CD14-positive monocyte (primary cell): ENCODE data around the gene CMTM8. TPM values are rescaled to one million over a fixed set of nuclear protein-coding genes. Genes with fewer than 3 reads are reported as not detected.

ENCODE experiments used
- DNase-seq, 3 donors: peaks; one replicate each; pipeline ENCODE4 v3.0.0-alpha.2; 2011 to 2022
- H2AFZ ChIP-seq: 2 replicates; pipeline ENCODE4 v1.6.0; 2012; ENCODE audit warnings: mild to moderate bottlenecking, low read depth, low read length, inconsistent platforms; ENCODE audit not compliant: insufficient read depth, poor library complexity, severe bottlenecking
- H3K27ac ChIP-seq, 2 donors: 1 replicate in 1 of 2; 2 replicates in 1 of 2; pipeline ENCODE4 v1.5.1; 2012 to 2013; ENCODE audit warnings: low read length in 2 of 2, control low read depth in 1 of 2, inconsistent platforms in 1 of 2, low read depth in 1 of 2, mild to moderate bottlenecking in 1 of 2
- H3K27me3 ChIP-seq, 2 donors: one replicate each; pipeline versions ENCODE4 v1.6.0 to v1.6.1; 2011 to 2013; ENCODE audit warnings: low read length in 2 of 2; ENCODE audit not compliant: control insufficient read depth in 2 of 2, insufficient read depth in 2 of 2
- H3K36me3 ChIP-seq, 2 donors: replicated peaks in 1 of 2; 1 replicate in 1 of 2; 2 replicates in 1 of 2; pipeline versions ENCODE4 v1.5.1 to v1.6.1; 2012 to 2013; ENCODE audit warnings: low read length in 2 of 2, control low read depth in 1 of 2, inconsistent platforms in 1 of 2, mild to moderate bottlenecking in 1 of 2; ENCODE audit not compliant: insufficient read depth in 2 of 2, control insufficient read depth in 1 of 2
- H3K4me1 ChIP-seq, 2 donors: 1 replicate in 1 of 2; 2 replicates in 1 of 2; pipeline versions ENCODE4 v1.5.1 to v1.6.1; 2012 to 2013; ENCODE audit warnings: low read length in 2 of 2, control low read depth in 1 of 2, inconsistent platforms in 1 of 2, mild to moderate bottlenecking in 1 of 2, moderate library complexity in 1 of 2; ENCODE audit not compliant: insufficient read depth in 2 of 2, control insufficient read depth in 1 of 2
- H3K4me2 ChIP-seq: replicated peaks from 2 replicates; pipeline ENCODE3; 2012; ENCODE audit warnings: low read length, moderate library complexity, mild to moderate bottlenecking; ENCODE audit not compliant: poor library complexity, severe bottlenecking; ENCODE audit errors: extremely low read depth
- H3K4me3 ChIP-seq, 3 experiments: fragments of 200-600 bp in 1 of 3; sonication (generic) in 1 of 3; replicated peaks in 1 of 3; 1 replicate in 2 of 3; 2 replicates in 1 of 3; pipeline ENCODE4 v1.5.1; 2011 to 2013; ENCODE audit warnings: low read length in 3 of 3, mild to moderate bottlenecking in 3 of 3, control low read depth in 2 of 3, low read depth in 2 of 3, inconsistent platforms in 1 of 3, moderate library complexity in 1 of 3
- H3K79me2 ChIP-seq: 2 replicates; pipeline ENCODE4 v1.6.0; 2012; ENCODE audit warnings: mild to moderate bottlenecking, control low read depth, inconsistent platforms, low read length, moderate library complexity; ENCODE audit not compliant: insufficient read depth
- H3K9ac ChIP-seq: 2 replicates; pipeline ENCODE4 v1.6.0; 2017; ENCODE audit warnings: low read length, mild to moderate bottlenecking; ENCODE audit not compliant: insufficient read depth, poor library complexity, severe bottlenecking
- H3K9me3 ChIP-seq, 2 donors: replicated peaks in 1 of 2; 1 replicate in 1 of 2; 2 replicates in 1 of 2; pipeline versions ENCODE4 v1.5.1 to v1.6.1; 2012 to 2013; ENCODE audit warnings: low read length in 2 of 2, control low read depth in 1 of 2; ENCODE audit not compliant: control insufficient read depth in 1 of 2, insufficient read depth in 1 of 2
- H4K20me1 ChIP-seq: 2 replicates; pipeline ENCODE4 v1.6.0; 2012; ENCODE audit warnings: mild to moderate bottlenecking, low read length, control low read depth, moderate library complexity; ENCODE audit not compliant: insufficient read depth
- H3K27ac Mint-ChIP-seq, 7 donors: one replicate each; pipeline ENCODE4 v1.8.0; 2020; ENCODE audit warnings: mild to moderate bottlenecking in 7 of 7, mixed read lengths in 7 of 7, moderate library complexity in 6 of 7, inconsistent platforms in 2 of 7
- H3K27me3 Mint-ChIP-seq, 3 donors: one replicate each; pipeline ENCODE4 v1.8.0; 2021 to 2022; ENCODE audit warnings: low read depth in 3 of 3, mild to moderate bottlenecking in 3 of 3, mixed read lengths in 3 of 3, moderate library complexity in 3 of 3, inconsistent platforms in 1 of 3
- H3K36me3 Mint-ChIP-seq, 2 donors: one replicate each; pipeline ENCODE4 v1.8.0; 2020; ENCODE audit warnings: mixed read lengths in 2 of 2, inconsistent platforms in 1 of 2, mild to moderate bottlenecking in 1 of 2
- H3K4me1 Mint-ChIP-seq: one replicate; pipeline ENCODE4 v1.8.0; 2020; ENCODE audit warnings: mild to moderate bottlenecking, mixed read lengths
- H3K4me3 Mint-ChIP-seq, 2 donors: one replicate each; pipeline ENCODE4 v1.8.0; 2020; ENCODE audit warnings: mild to moderate bottlenecking in 2 of 2, mixed read lengths in 2 of 2, moderate library complexity in 1 of 2
- H3K9me3 Mint-ChIP-seq, 7 donors: one replicate each; pipeline ENCODE4 v1.8.0; 2020 to 2022; ENCODE audit warnings: mixed read lengths in 7 of 7, mild to moderate bottlenecking in 6 of 7, moderate library complexity in 6 of 7, inconsistent platforms in 2 of 7
- WGBS: methylation state at CpG from one replicate; pipeline ENCODE4 v1.1.5; 2013; ENCODE audit warnings: missing lambda C conversion rate; ENCODE audit not compliant: insufficient coverage; 5-methylcytosine and 5-hydroxymethylcytosine counted together
- intact Hi-C, 2 donors: fragments of 100-400 bp; cut with micrococcal nuclease; formaldehyde crosslinking; loops; one replicate each; pipeline versions ENCODE4 v1.15.0 to v1.15.1; 2023
- polyA plus RNA-seq, 3 donors: library from polyadenylated mRNA; depleted of rRNA in 1 of 3; unstranded in 2 of 3; stranded (reverse) in 1 of 3; fragments of 300-500 nt in 2 of 3; fragments of >200 nt in 1 of 3; fragmentation: Illumina TruSeq in 2 of 3; gene quantifications; 1 replicate in 2 of 3; 2 replicates in 1 of 3; pipeline ENCODE4 v1.2.3, GENCODE V29; 2012 to 2021
- TF ChIP-seq, protein P1 (sequence below): fragments of 200-600 bp; IDR thresholded peaks from one replicate; pipeline ENCODE4 v1.8.0; 2022; ENCODE audit warnings: antibody characterized with exemption, mild to moderate bottlenecking

Gene CMTM8
- polyA plus RNA-seq, 3 donors: 0.46 to 2.5 (median 0.94) TPM

GRCh38 chr3:32372213-32372490, 133.7 kb downstream of the CMTM8 start:
- intact Hi-C loops: loop anchor here in 1 of 2 donors (10.0 kb wide), 2 partner anchors 63 to 293 kb away; no protein-coding TSS in a partner anchor
- Histone ChIP-seq H2AFZ (no peak overlapping the region), H3K4me1 (no peaks in the 10 kb centered on the region), H3K4me2 (no peak overlapping the region), H3K9me3 (no peaks in the 10 kb centered on the region), H3K36me3 (no peaks in the 10 kb centered on the region), H3K79me2 (no peaks in the 10 kb centered on the region), H3K27me3 (no peaks in the 10 kb centered on the region), H3K4me3 (no peak overlapping the region), H3K9ac (no peak overlapping the region), H4K20me1 (no peaks in the 10 kb centered on the region), H3K27ac (no peak overlapping the region)
- TF ChIP-seq, protein P1, sequence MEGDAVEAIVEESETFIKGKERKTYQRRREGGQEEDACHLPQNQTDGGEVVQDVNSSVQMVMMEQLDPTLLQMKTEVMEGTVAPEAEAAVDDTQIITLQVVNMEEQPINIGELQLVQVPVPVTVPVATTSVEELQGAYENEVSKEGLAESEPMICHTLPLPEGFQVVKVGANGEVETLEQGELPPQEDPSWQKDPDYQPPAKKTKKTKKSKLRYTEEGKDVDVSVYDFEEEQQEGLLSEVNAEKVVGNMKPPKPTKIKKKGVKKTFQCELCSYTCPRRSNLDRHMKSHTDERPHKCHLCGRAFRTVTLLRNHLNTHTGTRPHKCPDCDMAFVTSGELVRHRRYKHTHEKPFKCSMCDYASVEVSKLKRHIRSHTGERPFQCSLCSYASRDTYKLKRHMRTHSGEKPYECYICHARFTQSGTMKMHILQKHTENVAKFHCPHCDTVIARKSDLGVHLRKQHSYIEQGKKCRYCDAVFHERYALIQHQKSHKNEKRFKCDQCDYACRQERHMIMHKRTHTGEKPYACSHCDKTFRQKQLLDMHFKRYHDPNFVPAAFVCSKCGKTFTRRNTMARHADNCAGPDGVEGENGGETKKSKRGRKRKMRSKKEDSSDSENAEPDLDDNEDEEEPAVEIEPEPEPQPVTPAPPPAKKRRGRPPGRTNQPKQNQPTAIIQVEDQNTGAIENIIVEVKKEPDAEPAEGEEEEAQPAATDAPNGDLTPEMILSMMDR: no peak
- Mint-ChIP-seq H3K27me3 (peaks cover 0 to 3% (median 2%) of the 10 kb centered on the region in 3 donors), H3K4me3 (no peak overlapping the region), H3K9me3 (no peaks in the 10 kb centered on the region), H3K36me3 (no peaks in the 10 kb centered on the region), H3K27ac (no peak overlapping the region), H3K4me1 (peaks cover 8% of the 10 kb centered on the region)
- no peak for DNase-seq
- WGBS: 100% methylated on average over 3 of the region's 4 CpGs

DNA sequence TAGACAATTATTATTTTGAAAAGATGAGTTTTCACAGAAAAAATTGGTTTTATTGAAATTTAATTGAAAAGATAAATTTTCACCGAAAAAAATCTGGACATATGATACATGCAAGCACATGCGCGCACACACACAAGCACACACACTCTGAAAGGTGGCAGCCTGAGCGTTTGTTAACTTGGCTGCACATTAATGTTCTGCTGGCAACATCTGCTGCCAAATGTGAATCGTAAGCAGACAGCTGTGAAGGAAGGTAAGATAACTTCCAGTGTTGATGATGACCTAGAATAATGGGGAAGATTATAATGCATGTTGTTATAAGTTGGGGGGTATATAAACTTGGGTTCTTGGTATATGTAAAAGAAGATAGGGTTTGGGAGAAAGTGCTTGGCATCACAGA, 134.8 kb downstream of the CMTM8 start:
- 88% methylated on average over 1 of the region's 5 CpGs for WGBS
- H3K27ac ChIP-seq: no peak overlapping the region
- H3K4me2 ChIP-seq: no peak overlapping the region
- H3K9me3 ChIP-seq: no peaks in the 10 kb centered on the region
- Mint-ChIP-seq H3K4me1 (peaks cover 8% of the 10 kb centered on the region), H3K4me3 (no peak overlapping the region), H3K27me3 (peaks cover 0 to 3% (median 2%) of the 10 kb centered on the region in 3 donors), H3K9me3 (no peaks in the 10 kb centered on the region), H3K27ac (no peak overlapping the region), H3K36me3 (no peaks in the 10 kb centered on the region)
- H3K36me3 ChIP-seq: no peaks in the 10 kb centered on the region
- H3K79me2 ChIP-seq: no peaks in the 10 kb centered on the region
- intact Hi-C loops: loop anchor here in 1 of 2 donors (10.0 kb wide), 2 partner anchors 62 to 292 kb away; no protein-coding TSS in a partner anchor
- H3K9ac ChIP-seq: no peak overlapping the region
- TF ChIP-seq, protein P1: no peak
- no peaks in the 10 kb centered on the region for H3K27me3 ChIP-seq
- H3K4me1 ChIP-seq: no peaks in the 10 kb centered on the region
- H2AFZ ChIP-seq: no peak overlapping the region
- H4K20me1 ChIP-seq: no peaks in the 10 kb centered on the region
- H3K4me3 ChIP-seq: no peak overlapping the region
- no peak for DNase-seq
